ENCODE data around the gene FIBCD1. TPM values are rescaled to one million over a fixed set of nuclear protein-coding genes. Genes with fewer than 3 reads are reported as not detected.

FIBCD1 gene
- total RNA-seq, 2 donors from 2014 or later = 0.20 to 4.6 TPM

DNA sequence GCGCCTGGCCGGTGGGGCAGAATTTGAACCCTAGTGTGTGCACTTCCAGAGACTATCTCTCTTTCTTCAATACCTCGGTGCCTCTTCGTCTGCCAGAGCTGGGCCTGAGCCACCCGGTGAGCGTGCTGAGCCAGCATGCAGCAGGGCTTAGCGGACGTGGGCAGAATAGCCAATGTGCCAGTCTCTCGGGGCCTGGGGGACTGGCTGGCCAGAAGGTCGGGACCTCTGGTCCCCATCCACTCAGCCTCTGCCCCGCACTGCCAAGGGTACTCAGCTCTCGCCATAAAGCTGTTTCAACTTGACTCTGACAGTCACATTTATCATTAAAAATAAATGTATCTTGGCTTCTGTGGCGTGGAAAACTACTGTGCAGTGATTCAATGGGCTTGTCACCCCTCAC, 4.2 kb upstream of the FIBCD1 start:
- H3K36me3 ChIP-seq = no peaks in the 10 kb centered on the region
- DNase-seq (ENCODE audit: low spot score) = no peak
- H3K27ac ChIP-seq = no peak overlapping the region
- TF ChIP-seq, protein P1, sequence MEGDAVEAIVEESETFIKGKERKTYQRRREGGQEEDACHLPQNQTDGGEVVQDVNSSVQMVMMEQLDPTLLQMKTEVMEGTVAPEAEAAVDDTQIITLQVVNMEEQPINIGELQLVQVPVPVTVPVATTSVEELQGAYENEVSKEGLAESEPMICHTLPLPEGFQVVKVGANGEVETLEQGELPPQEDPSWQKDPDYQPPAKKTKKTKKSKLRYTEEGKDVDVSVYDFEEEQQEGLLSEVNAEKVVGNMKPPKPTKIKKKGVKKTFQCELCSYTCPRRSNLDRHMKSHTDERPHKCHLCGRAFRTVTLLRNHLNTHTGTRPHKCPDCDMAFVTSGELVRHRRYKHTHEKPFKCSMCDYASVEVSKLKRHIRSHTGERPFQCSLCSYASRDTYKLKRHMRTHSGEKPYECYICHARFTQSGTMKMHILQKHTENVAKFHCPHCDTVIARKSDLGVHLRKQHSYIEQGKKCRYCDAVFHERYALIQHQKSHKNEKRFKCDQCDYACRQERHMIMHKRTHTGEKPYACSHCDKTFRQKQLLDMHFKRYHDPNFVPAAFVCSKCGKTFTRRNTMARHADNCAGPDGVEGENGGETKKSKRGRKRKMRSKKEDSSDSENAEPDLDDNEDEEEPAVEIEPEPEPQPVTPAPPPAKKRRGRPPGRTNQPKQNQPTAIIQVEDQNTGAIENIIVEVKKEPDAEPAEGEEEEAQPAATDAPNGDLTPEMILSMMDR (IDR thresholded peaks at IDR 0.05) = no peak
- H3K27me3 ChIP-seq = peaks cover 5 to 12% of the 10 kb centered on the region in 2 donors
- no peaks in the 10 kb centered on the region for H3K9me3 ChIP-seq
- no peak overlapping the region for H3K4me3 ChIP-seq
- H3K4me1 ChIP-seq = peaks cover 0 to 26% of the 10 kb centered on the region in 2 donors

DNA sequence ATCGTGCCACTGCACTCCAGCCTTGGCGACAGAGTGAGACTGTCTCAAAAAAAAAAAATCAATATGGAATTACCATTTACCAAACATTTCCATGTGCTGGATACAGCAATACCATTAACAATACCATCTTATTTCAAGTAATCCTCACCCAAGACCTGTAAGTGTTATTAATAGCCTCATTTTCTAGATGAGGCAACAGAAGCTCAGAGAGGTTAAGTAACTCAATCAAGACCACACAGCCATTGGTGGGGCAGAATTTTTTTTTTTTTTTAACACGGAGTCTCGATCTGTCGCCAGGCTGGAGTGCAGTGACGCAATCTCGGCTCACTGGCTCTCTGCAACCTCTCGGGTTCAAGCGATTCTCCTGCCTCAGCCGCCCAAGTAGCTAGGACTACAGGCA, 3.6 kb upstream of the FIBCD1 start:
- no peaks in the 10 kb centered on the region for H3K9me3 ChIP-seq
- no peaks in the 10 kb centered on the region for H3K36me3 ChIP-seq
- H3K4me3 ChIP-seq = no peak overlapping the region
- H3K27ac ChIP-seq = no peak overlapping the region
- peaks cover 0 to 30% of the 10 kb centered on the region in 2 donors for H3K4me1 ChIP-seq
- DNase-seq (ENCODE audit: low spot score) = no peak
- peaks cover 5 to 18% of the 10 kb centered on the region in 2 donors for H3K27me3 ChIP-seq
- TF ChIP-seq, protein P1 (IDR thresholded peaks at IDR 0.05) = no peak

DNA sequence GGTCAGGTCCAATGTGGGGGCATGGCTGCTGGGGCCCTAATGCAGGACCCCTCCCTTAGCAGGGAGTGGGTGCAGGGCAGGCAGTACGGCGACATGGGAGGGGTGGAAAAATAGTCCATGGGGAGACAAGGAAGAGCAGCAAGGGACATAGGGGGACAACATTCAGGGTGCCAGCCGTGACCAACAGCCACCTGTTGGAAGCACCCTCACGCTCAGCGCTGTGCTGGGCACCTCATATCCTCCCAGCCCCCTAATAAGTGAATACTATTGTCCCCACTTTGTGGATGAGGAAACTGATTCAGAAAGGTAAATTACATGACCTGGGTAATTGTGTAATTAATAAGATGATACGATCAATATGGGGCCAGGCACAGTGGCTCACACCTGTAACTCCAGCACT, 3.0 kb upstream of the FIBCD1 start:
- no peak overlapping the region for H3K27ac ChIP-seq
- TF ChIP-seq, protein P1 (IDR thresholded peaks at IDR 0.05) = no peak
- H3K4me3 ChIP-seq = no peak overlapping the region
- peaks cover 8 to 24% of the 10 kb centered on the region in 2 donors for H3K27me3 ChIP-seq
- no peaks in the 10 kb centered on the region for H3K36me3 ChIP-seq
- peaks cover 0 to 30% of the 10 kb centered on the region in 2 donors for H3K4me1 ChIP-seq
- no peak for DNase-seq (ENCODE audit: low spot score)
- no peaks in the 10 kb centered on the region for H3K9me3 ChIP-seq

DNA sequence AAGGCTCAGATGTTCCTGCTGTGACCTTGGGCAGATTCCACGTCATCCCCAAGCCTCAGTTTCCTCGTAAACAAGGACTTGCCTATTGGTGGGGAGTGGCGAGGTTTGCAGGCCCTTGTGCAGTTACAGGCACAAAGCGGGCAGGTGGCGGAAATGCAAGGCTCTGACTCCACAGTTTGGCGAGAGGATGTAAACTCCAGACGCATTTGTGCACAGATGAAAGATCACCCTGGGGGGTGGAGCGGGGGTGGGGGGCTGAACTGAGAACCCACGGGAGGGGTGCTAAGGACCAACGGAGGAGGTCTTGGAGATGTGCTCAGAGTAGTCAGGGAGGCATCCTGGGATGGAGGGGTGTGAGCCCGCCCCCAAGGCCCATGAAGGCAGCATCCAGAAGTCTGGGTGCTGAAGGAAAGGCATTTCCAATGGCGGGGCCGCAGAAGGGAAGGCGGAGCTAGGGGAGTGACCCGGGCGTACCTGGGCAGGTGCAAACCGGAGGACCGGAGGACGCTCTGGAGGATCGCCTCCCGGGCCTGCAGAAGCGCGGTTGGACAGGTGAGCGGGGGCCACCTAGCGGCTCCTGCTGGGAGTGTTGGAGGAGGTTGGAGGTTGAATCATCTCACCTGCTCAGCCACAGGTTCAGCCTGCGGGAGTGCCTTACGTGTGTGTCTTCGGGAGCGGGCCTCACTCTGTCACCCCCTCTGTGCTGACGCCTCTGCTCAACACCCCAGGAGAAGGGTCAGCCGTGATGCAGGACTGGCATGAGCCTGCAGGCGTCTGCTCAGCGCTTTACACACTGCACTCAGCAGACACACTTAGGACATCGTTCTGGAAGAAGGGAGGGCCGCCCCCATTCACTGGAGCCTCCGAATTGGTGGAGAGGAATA, 1.9 kb upstream of the FIBCD1 start:
- Histone ChIP-seq H3K27me3 (peaks cover 8 to 24% of the 10 kb centered on the region in 2 donors), H3K4me3 (no peak overlapping the region), H3K4me1 (peaks cover 0 to 36% of the 10 kb centered on the region in 2 donors), H3K9me3 (no peaks in the 10 kb centered on the region), H3K27ac (no peak overlapping the region), H3K36me3 (no peaks in the 10 kb centered on the region)
- peak; percentile 65 for DNase-seq (ENCODE audit: low spot score)
- TF ChIP-seq, protein P1 (IDR thresholded peaks at IDR 0.05) = peak; percentile 76 to 88

DNA sequence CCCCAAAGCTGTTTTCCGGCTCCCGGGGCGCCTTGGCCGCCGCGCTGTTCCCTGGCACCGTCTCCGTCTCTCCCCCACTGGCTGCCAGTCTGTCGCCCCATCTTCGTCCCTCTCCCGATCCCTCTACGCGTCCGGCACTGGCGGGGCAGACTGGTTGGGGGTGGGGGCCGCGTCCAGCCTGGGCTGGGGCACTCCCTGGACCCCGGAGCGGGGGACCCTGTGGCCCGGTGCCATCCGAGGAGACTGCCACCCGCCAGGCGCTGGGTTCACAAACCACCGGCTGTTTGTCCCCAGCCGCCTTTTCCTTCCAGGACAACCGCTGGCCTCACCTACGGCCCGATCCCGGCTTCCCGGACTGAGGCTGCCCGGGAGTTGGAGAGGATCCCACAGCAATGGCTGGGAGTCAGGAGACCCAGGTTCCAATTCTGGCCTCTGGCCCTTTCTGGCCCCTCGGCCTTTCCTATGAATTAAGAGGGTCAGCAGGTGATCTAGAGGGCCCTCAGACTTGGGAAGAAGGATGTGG, 1.0 kb upstream of the FIBCD1 start:
- TF ChIP-seq, protein P1 (IDR thresholded peaks at IDR 0.05) = no peak
- peaks cover 0 to 45% of the 10 kb centered on the region in 2 donors for H3K4me1 ChIP-seq

More for the DNA sequence above, 1.0 kb upstream of the FIBCD1 start:
- Histone ChIP-seq H3K36me3 (no peaks in the 10 kb centered on the region), H3K9me3 (no peaks in the 10 kb centered on the region), H3K4me3 (peak overlapping the region in 1 of 2 donors; percentile 54), H3K27ac (no peak overlapping the region), H3K27me3 (peaks cover 8 to 24% of the 10 kb centered on the region in 2 donors)
- no peak for DNase-seq (ENCODE audit: low spot score)
